GM23248 (cell line): Measurements from ENCODE around the gene TRIB2. TPM values are rescaled to one million over a fixed set of nuclear protein-coding genes. Genes with fewer than 3 reads are reported as not detected.

Experiments
- DNase-seq: peaks from one replicate; pipeline ENCODE4 v3.0.0-alpha.2; 2015
- H2AFZ ChIP-seq: fragments of 200-600 bp; sonication (generic); 2 replicates; pipeline ENCODE4 v1.6.1; 2016; ENCODE audit warnings: antibody characterized with exemption
- H3F3A ChIP-seq: fragments of 200-600 bp; sonication (generic); 2 replicates; pipeline ENCODE4 v1.6.1; 2016; ENCODE audit warnings: mild to moderate bottlenecking, antibody characterized with exemption, mixed run types; ENCODE audit not compliant: insufficient read depth
- H3K27ac ChIP-seq: fragments of 200-600 bp; sonication (generic); 2 replicates; pipeline ENCODE4 v1.5.1; 2016; ENCODE audit warnings: mild to moderate bottlenecking
- H3K27me3 ChIP-seq: fragments of 200-600 bp; sonication (generic); replicated peaks from 2 replicates; pipeline ENCODE4 v1.6.1; 2016; ENCODE audit warnings: mild to moderate bottlenecking; ENCODE audit not compliant: insufficient read depth
- H3K36me3 ChIP-seq: fragments of 200-600 bp; sonication (generic); 2 replicates; pipeline ENCODE4 v1.6.1; 2016; ENCODE audit warnings: low read depth, mild to moderate bottlenecking
- H3K4me1 ChIP-seq: fragments of 200-600 bp; sonication (generic); 2 replicates; pipeline ENCODE4 v1.6.1; 2016; ENCODE audit warnings: mild to moderate bottlenecking; ENCODE audit not compliant: insufficient read depth
- H3K4me2 ChIP-seq: fragments of 200-600 bp; sonication (generic); one replicate; pipeline ENCODE4 v1.6.1; 2016; ENCODE audit warnings: mild to moderate bottlenecking; ENCODE audit not compliant: unreplicated experiment
- H3K4me3 ChIP-seq: fragments of 200-600 bp; sonication (generic); 2 replicates; pipeline ENCODE4 v1.5.1; 2016; ENCODE audit warnings: mild to moderate bottlenecking
- H3K79me2 ChIP-seq: fragments of 200-600 bp; sonication (generic); 2 replicates; pipeline ENCODE4 v1.6.1; 2016; ENCODE audit warnings: mild to moderate bottlenecking; ENCODE audit not compliant: insufficient read depth
- H3K9ac ChIP-seq: fragments of 200-600 bp; sonication (generic); 2 replicates; pipeline ENCODE4 v1.6.1; 2016; ENCODE audit warnings: mild to moderate bottlenecking
- H3K9me2 ChIP-seq: fragments of 200-600 bp; sonication (generic); 2 replicates; pipeline ENCODE4 v1.6.1; 2016; ENCODE audit warnings: mixed run types, mild to moderate bottlenecking, moderate library complexity; ENCODE audit not compliant: insufficient read depth
- H3K9me3 ChIP-seq: fragments of 200-600 bp; sonication (generic); one replicate; pipeline ENCODE4 v1.6.1; 2017; ENCODE audit warnings: low read depth
- H4K20me1 ChIP-seq: fragments of 200-600 bp; sonication (generic); 2 replicates; pipeline ENCODE4 v1.6.0; 2016; ENCODE audit not compliant: insufficient read depth
- EZH2 ChIP-seq: fragments of 200-600 bp; sonication (generic); IDR thresholded peaks from 2 replicates; pipeline ENCODE4 v1.6.1; 2018; ENCODE audit warnings: antibody characterized with exemption, mild to moderate bottlenecking; ENCODE audit not compliant: insufficient read depth, poor library complexity, severe bottlenecking
- EZH2phosphoT487 ChIP-seq: fragments of 200-600 bp; sonication (generic); IDR thresholded peaks from 2 replicates; pipeline ENCODE4 v1.6.1; 2018; ENCODE audit warnings: antibody characterized with exemption, moderate library complexity, mild to moderate bottlenecking, low read depth; ENCODE audit not compliant: insufficient read depth
- WGBS, 2 experiments: methylation state at CpG; one replicate each; pipeline ENCODE4 v1.1.6; 2015 to 2017; ENCODE audit warnings: low lambda C conversion rate in 2 of 2, low coverage in 1 of 2; ENCODE audit errors: missing lambda C conversion rate in 2 of 2; 5-methylcytosine and 5-hydroxymethylcytosine counted together
- in situ Hi-C: fragments of 300-500 bp; cut with MboI; formaldehyde crosslinking; loops from 2 replicates; pipeline ENCODE4 v1.15.0; 2020
- polyA plus RNA-seq: library from polyadenylated mRNA; unstranded; fragments of >200 nt; fragmentation: Nextera tagmentation; extraction: Ambion mirVana; gene quantifications from 2 replicates; pipeline ENCODE4 v1.2.1, GENCODE V29; 2016
- total RNA-seq: library from RNA; depleted of rRNA; stranded (reverse); fragments of >200 nt; shearing (Covaris generic); gene quantifications from 2 replicates; pipeline ENCODE4 v1.2.3, GENCODE V29; 2014

Gene TRIB2
- total and polyA plus RNA-seq, 2 experiments from 2014 or later = 31.5 to 46.9 TPM

DNA sequence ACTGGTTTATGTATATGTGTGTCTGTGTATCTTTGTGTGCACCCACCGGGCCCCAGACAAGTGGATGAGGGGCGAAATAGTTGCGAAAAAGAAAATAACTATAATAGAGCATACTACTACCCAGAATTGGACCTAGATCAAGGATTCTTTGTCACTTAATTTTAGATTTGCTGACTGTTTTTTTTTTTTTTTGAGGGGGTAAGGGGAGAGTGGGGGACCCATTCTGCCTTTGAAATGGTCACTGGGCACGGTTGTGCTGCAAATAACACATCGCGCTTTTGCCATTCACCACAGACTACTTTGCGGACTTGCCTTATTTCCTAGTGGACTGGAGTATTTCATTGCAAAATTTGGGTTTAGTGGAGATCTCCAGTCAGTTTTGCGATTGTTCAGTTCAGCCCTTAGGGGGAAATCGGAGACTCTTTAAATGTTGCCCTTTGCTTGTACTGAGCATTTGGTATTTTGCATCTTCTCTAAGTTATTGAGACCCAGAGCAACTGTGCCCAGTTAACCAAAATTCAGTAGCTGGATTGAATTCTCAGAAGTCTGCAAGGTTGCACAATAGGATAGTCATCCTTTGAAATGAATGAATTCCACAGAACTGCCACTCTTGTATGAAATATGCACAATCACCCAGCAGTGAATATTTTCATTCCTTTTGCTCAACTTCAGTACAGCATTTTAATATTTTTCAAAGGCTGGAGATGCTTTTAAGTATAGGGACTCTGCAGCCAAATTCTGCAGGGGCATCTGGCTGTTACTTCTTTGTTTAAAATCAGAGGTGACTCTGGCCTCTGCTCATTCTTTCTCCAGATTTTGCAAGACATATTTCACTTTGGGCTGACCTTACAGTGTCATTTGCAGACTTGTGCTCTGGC lies 2.9 kb downstream of the TRIB2 start:
- peaks cover 69% of the 10 kb centered on the region for H3K79me2 ChIP-seq
- peaks cover 57% of the 10 kb centered on the region for H3F3A ChIP-seq
- peaks cover 5% of the 10 kb centered on the region; the same call in 1 of the 2 replicates for H3K36me3 ChIP-seq
- peak overlapping the region; percentile 79 for H2AFZ ChIP-seq
- H3K9ac ChIP-seq = peak overlapping the region; percentile 86
- peaks cover 4% of the 10 kb centered on the region; the same call in 1 of the 2 replicates for H4K20me1 ChIP-seq
- H3K9me2 ChIP-seq = no peaks in the 10 kb centered on the region
- DNase-seq = peak; percentile 87
- H3K9me3 ChIP-seq = no peaks in the 10 kb centered on the region
- no peak for TF ChIP-seq EZH2phosphoT487
- TF ChIP-seq EZH2 = no peak
- no peaks in the 10 kb centered on the region for H3K27me3 ChIP-seq
- in situ Hi-C loops = loop anchor here (10.0 kb wide), 4 partner anchors 205 to 885 kb away; no protein-coding TSS in a partner anchor
- peak overlapping the region; percentile 66 for H3K27ac ChIP-seq
- H3K4me2 ChIP-seq = peak overlapping the region; percentile 92
- 4% methylated on average over 9 of the region's 9 CpGs for WGBS, 2 experiments
- peaks cover 39% of the 10 kb centered on the region for H3K4me1 ChIP-seq
- peak overlapping the region; percentile 98 for H3K4me3 ChIP-seq

DNA sequence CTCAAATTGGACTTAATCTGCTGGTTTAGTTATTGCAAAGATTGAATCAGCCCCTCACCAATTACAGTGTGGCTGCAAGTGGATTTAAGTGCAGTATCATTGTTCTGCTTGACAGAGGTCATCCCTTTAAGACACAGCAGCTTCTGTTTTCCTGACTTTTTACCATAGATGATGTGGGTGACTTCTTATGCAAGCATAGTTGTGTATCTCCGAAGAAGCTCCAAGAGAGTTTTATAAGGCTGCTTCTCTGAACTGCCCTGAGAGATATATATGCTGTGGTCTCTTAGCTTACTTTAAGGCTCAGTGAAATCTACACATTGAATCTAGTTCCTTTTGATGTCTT lies 3.5 kb downstream of the TRIB2 start:
- no peak for DNase-seq
- Histone ChIP-seq H3F3A (peaks cover 51% of the 10 kb centered on the region), H3K36me3 (peaks cover 11% of the 10 kb centered on the region; the same call in 1 of the 2 replicates), H3K4me2 (peak overlapping the region; percentile 92), H2AFZ (no peak overlapping the region), H4K20me1 (peaks cover 4% of the 10 kb centered on the region; the same call in 1 of the 2 replicates), H3K9ac (peak overlapping the region; percentile 86), H3K4me3 (peak overlapping the region; percentile 98), H3K4me1 (peaks cover 33% of the 10 kb centered on the region), H3K27me3 (no peaks in the 10 kb centered on the region), H3K27ac (peak overlapping the region; percentile 66), H3K79me2 (peaks cover 75% of the 10 kb centered on the region), H3K9me3 (no peaks in the 10 kb centered on the region), H3K9me2 (no peaks in the 10 kb centered on the region)
- WGBS, 2 experiments = 43 to 47% methylated on average over 1 of the region's 1 CpG
- in situ Hi-C loops = loop anchor here (10.0 kb wide), 1 partner anchor 205 kb away; no protein-coding TSS in a partner anchor
- TF ChIP-seq EZH2 (no peak), EZH2phosphoT487 (no peak)

DNA sequence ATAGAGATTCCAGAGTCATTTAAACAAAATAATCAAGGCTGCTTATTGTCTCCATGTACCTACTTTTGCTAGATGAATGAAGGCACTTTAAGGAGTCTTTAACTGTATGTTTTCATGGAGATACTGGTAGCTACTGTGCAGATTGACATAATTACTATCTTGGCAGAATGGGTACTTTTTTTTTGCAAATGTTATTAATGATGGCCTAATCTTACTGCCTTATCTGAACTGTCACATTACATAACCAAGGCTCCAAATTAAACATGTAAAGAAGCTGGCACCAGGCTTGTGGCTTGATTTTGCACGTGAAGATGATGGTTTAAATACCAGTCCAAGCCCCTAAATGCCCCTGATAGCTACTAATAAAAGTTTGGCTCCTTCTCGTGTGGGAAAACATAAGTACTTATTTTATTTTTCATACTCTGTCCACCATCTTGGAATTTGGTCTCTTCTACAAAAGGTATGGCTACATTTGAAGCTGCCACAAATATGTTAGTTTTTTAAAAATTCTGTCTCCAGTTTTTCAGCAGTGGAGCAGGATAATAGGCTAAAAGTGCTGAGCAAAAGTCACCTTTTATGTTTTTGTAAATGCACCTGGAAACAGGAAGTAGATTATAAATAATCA lies 4.1 kb downstream of the TRIB2 start:
- Histone ChIP-seq H4K20me1 (peaks cover 4% of the 10 kb centered on the region; the same call in 1 of the 2 replicates), H2AFZ (no peak overlapping the region), H3K27me3 (no peaks in the 10 kb centered on the region), H3K9me3 (no peaks in the 10 kb centered on the region), H3K9ac (peak overlapping the region; percentile 86), H3K4me3 (peak overlapping the region; percentile 98), H3K4me2 (peak overlapping the region; percentile 92), H3K79me2 (peaks cover 81% of the 10 kb centered on the region), H3K9me2 (no peaks in the 10 kb centered on the region), H3K36me3 (peaks cover 17% of the 10 kb centered on the region; the same call in 1 of the 2 replicates), H3F3A (peaks cover 45% of the 10 kb centered on the region), H3K4me1 (peaks cover 27% of the 10 kb centered on the region), H3K27ac (peak overlapping the region; percentile 66)
- no peak for DNase-seq
- 97 to 98% methylated on average over 2 of the region's 2 CpGs for WGBS, 2 experiments
- in situ Hi-C loops = loop anchor here (10.0 kb wide), 1 partner anchor 204 kb away; no protein-coding TSS in a partner anchor
- TF ChIP-seq EZH2phosphoT487 (no peak), EZH2 (no peak)

DNA sequence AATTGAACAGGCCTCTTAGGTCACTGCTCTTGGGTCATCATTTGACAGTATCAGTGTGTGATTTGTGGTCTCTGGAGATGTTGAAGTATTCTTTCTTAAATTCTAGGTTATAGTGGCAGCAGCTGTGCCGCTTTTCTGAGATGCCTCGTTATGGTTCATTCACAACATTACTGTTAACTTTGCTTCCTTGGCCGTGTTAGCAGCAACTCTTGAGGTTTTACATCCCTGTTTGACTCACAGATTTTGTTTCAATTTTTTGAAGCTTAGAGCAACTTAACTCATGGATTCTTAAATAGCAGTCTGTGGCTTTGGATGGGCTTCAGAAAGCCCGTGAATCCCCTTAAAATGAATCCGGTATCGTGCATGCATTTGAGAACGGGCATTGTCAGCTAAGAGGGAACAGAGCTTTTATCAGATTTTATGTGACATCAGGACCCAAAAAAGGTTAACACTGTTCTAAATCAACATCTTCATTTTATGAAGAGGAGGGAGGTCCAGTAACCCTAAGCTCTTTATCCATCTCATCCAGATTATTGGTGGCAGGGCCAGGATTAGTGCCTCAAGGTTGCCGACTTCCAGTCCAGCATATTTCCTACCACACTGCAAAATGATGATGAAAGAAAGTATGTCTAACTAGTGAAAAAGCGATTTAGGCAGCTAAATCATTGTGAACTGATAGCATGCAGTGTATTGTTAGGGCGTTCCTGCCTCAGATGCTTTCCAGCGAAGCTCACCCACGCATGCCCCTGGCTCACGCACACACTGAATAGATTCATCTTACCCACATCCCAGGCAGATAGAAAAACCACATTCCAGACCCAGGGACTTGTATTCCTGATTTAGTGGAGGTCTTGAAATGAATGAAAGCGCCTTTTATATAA lies 5.1 kb downstream of the TRIB2 start:
- Histone ChIP-seq H3K27me3 (no peaks in the 10 kb centered on the region), H3F3A (peaks cover 40% of the 10 kb centered on the region), H3K4me1 (peaks cover 24% of the 10 kb centered on the region), H4K20me1 (peaks cover 4% of the 10 kb centered on the region; the same call in 1 of the 2 replicates), H2AFZ (no peak overlapping the region), H3K9me3 (no peaks in the 10 kb centered on the region), H3K4me2 (peak overlapping the region; percentile 92), H3K79me2 (peaks cover 91% of the 10 kb centered on the region), H3K9ac (no peak overlapping the region), H3K36me3 (peaks cover 24% of the 10 kb centered on the region; the same call in 1 of the 2 replicates), H3K4me3 (peak overlapping the region; percentile 98), H3K9me2 (no peaks in the 10 kb centered on the region), H3K27ac (no peak overlapping the region)
- no peak for DNase-seq
- WGBS, 2 experiments = 94 to 95% methylated on average over 14 of the region's 14 CpGs
- in situ Hi-C loops = loop anchor here (10.0 kb wide), 1 partner anchor 203 kb away; no protein-coding TSS in a partner anchor
- no peak for TF ChIP-seq EZH2phosphoT487
- TF ChIP-seq EZH2 = no peak
